Epidermal melanocyte (primary cell): ENCODE results near the gene EXOC4.
"Not testable (repeated sequence)": the region's sequence is repeated elsewhere in the genome, so short reads cannot be mapped to it uniquely, and the experiment has no call there.

Source experiments
- DNase-seq: peaks from one replicate; pipeline ENCODE4 v3.0.0; 2011; ENCODE audit warnings: low spot score; ENCODE audit not compliant: insufficient read length

EXOC4 gene

DNA sequence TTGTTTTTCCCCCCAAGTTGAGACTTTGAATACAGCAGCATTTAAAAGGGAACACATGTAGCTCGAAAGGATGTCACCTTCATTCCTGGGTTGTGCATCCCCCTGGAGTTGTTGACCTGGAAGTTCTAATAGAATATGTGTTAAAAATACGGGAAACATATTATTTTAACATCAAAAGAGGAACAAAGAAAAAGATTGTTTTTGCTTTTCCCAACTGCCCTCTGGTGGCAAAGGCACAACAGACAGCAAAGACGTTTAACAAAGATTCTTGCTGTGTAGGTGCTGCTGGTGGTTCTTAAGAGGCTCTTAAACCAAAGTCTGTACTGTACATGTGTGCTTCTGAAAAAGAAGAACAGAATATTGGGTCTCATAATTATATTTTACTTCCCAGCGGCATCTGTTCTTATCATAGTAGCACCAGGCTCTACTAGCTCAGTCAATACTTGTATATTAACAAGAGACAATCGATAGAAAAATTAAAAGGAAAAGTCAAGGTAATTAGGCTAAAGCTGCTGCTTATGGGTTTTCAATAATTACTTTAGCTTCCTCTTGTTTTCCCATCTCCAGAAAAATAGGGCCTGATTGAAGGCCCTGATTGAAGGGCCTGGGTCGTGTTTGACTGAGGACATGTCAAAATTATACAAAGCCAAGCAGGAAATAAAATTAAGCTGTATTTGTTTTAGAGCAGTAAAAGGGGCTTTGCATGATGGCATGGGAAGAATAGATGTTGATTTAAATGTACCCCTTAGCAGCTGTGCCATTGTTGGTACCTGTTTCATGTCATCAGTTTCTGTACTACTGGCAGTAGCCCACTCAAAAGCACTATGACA lies 490.0 kb downstream of the EXOC4 start:
- no peak for DNase-seq

DNA sequence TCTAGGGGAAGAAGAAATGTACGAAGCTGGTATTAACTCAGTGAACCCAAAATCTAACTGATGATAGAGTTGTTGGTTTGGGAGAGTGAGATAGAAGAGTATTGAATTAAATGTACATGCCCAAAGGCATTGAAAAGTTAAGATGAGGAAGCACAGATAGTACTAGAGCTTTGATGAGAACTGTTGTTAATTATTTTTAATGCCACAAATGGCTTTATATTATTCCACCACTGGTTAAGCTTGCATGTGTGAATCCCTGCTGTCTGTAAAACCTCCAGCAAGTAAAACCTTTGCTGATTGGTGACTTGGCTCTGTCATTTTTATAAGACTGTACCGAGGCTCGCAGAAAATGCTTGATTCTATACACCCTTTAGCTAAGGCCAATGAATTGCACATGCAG lies 491.6 kb downstream of the EXOC4 start:
- no peak for DNase-seq

DNA sequence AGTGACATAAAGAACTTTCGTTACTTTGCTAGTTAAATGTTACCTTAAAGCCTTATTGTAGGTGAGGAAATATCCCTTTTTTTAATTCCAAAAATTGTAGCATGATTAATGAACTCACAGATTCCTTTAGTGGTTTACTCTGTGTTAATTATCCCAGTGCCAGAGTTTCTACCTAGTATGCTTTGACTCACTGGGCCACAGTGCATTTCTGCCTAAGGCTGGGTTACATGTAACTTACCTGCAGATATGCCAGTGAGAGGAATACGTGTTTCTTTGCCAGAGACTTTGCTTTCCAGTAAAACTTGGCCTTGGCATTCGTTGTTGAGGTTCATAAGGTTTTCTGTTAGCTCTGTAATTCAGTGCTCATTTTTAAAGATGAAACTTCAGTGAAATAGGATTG lies 493.4 kb downstream of the EXOC4 start:
- no peak for DNase-seq

DNA sequence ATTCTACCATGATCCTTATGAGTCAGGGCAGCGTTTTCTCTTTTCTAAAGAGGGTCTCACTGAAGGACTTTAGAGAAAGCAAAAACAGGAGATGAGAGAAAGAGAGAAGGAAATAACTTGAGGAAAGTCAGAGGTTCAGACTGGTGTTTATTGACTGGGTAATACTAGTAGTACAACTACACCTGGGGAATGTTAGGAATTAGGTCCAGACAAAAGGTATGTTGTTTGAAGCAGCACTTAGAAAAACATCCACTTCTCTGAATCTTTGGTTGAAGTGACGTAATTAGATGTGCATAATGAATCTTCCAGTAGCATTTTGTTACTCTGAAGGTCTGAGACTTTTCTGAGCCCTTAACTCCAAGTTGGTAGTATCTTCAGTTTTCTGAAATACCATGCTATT lies 494.0 kb downstream of the EXOC4 start:
- no peak for DNase-seq

DNA sequence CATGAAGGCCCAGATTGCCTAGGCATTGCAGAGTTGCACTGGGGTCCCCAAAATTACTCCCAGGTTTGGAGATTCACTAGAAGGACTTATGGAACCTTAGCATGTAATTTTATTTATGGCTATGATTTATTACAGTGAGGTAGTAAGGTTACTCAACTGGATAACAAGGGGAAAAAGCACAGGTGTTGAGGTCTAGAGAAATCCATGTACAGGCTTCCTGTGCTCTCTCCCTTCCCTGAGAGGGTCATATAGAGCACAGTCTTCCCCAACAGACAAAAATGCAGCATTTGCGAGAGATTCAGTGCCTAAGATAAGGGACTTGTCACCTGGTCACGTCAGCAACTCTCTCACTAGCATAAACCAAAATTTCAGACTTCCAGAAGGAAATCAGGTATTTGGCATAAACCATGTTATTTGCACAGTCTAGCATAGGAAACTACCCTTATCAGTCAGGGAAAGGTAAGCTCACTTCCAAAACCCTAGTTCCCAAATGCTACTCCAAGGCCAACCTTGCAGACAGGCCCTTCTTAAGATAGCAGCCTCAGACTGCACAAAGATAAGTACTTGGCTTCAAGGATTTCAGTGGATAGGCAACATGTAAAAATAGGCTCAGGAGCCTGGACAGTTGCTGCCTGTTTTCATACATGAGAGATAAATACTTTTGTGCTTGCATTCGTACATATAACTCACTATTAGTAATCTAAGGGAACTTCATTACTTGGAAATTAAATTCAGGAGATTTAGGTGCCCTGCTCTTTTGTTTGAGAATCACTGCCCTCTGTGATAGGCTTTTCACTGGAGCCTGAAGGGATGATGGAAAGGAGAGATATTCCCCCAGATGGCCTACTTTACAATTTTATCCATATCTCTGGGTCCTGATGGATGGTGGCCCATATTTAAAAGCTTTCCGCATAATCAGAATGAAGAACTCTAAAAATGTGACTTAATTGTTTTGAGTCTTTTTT lies 495.8 kb downstream of the EXOC4 start:
- no peak for DNase-seq

DNA sequence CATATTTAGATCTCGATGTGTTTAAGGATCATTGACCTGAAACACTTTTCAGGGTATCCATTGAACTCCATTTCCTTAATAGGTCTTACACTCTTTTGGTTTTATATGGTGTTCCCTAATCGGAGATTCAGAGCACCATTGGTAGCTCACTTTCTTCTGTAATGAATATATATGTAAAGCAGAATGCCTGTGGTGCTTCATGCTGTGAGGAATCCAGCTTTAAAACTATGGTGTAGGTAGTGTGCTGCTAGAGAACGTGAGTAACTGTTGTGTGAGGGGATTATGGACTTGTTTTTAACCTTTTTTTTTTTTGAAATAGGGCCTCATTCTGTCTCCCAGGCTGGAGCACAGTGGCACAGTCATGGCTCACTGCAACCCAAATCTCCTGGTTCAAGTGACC lies 497.4 kb downstream of the EXOC4 start:
- no peak for DNase-seq

DNA sequence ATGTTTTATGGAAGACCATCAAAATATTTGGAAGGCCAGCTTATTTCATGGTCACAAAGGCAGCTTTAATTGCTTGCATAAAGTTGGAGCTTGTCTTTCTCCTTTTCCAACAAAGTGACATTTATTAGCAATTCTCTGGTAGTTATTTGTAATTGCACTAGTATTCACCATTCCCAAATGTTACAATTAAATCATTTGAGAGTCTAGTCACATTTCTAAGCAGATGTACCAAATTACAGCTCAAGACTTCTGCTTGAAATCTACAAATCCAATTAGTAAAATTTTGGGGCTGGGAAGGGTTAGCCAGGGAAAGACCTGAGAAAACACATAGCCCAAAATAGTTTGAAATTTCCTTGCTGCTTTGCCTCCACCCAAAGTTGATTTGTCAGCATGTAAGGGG lies 498.2 kb downstream of the EXOC4 start:
- DNase-seq: no peak

DNA sequence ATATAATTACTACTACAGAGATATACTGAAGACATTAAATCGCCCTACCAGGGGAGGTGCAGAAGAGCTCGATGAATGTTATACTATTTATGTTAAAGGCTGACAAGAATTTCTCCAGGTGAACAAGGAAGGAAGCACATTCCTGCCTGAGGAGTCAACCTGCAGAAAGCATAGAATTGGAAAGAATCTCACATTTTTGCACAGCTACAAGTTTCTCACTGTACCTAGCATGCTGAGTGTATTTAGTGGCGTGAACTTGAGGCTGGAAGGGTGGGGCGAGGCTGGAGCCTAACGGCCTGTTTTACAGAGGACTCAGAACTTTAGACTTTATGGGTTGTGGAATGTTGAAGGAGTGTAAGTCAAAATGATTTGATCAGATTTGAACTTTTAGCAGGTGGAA lies 500.6 kb downstream of the EXOC4 start:
- DNase-seq: no peak

DNA sequence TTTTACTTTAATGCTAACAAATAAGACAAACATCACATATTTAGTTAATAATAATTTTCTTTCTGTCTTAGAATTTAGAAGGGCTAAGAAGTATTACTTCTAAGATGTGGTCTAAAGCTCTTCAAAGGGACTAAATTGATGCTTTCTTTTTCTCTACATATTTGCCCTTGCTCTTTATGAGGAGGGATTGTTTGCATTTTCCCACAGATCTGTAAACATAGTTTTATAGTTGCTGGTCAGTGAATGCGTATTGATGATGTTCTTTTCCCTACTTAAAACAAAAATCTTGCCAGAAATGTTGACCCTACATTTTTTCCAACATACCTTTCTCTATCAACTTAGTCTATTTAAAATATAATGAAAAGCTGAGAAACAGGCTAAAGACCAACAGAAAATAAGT lies 501.8 kb downstream of the EXOC4 start:
- DNase-seq: no peak

DNA sequence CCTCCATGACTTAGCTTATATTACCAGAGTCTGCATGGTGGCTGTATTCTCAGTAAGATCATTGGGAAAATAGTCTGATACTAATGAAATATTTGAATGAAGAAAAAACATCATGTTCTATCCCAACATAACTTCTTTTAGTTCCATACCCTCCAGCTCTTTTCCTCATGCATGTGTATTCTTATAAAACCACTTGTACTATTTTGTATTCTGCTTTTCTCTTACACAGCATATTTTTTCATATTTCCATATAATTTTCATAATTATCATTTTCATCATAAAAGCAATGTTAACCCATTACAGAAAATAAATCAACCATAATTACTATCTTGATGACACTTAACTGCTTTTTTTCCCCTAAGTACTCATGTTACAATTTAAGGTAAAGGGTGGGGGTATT lies 503.0 kb downstream of the EXOC4 start:
- no peak for DNase-seq

DNA sequence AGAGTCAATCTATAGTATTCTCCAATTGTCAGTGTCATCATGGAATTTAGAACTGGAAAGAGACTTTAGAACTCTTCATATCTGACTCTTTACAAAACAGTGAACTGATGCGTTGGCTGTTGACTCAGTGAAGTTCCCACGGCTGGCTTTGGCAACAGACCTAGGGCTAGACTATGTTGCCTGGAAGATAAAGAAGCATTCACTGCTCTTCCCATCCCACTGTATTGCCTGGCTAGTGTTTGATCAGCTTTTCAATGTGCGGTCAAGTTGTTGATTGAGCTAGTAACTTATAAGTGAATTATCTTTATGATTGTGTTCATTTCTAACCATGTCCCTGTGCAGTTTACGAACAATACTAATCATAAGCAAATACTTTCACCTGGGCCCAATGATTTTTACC lies 508.6 kb downstream of the EXOC4 start:
- no peak for DNase-seq

DNA sequence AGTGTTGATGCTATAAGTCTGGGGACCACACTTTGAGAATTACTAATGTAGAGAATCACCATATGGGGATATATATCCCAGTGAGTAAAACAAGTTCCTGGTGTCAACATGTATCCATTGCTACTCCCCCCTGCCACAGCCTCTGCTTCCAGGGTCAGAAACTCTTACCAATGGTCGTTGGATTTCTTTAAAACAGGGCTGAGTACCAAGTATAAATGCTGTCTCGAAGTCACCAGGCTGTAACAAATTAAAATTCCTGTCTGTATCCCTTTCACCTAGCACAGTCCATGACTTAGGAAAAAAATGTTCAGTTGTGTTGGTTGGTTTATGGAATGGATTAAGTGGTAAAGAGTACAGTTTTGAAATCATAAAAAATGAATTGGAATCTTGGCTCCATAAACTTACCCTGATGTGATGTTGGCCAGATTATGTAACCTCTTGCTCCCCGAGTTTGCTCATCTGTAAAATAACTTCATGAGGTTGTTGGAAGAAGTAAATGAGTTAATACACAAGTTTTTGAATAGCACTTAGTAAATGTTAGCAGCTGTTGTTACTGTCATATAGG lies 510.3 kb downstream of the EXOC4 start:
- DNase-seq: no peak

DNA sequence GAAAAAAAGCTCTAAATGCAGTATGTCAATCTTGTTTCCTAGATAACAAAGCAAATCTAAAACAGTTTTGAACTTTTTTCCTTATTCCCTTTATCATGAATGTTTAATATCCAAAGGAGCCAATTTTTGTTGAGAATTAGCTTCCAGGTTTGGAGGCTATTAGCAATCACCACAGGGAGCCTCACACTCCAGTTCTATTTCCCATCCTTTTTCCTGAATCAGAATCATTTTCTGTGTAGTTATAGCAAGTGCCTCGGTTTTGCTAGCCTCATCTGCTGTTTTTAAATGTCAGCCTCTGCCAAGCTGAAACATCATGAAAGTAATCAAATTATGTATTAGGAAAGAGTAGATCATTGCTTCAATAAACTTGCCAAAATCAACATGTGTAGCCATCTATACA lies 516.8 kb downstream of the EXOC4 start:
- DNase-seq: no peak

DNA sequence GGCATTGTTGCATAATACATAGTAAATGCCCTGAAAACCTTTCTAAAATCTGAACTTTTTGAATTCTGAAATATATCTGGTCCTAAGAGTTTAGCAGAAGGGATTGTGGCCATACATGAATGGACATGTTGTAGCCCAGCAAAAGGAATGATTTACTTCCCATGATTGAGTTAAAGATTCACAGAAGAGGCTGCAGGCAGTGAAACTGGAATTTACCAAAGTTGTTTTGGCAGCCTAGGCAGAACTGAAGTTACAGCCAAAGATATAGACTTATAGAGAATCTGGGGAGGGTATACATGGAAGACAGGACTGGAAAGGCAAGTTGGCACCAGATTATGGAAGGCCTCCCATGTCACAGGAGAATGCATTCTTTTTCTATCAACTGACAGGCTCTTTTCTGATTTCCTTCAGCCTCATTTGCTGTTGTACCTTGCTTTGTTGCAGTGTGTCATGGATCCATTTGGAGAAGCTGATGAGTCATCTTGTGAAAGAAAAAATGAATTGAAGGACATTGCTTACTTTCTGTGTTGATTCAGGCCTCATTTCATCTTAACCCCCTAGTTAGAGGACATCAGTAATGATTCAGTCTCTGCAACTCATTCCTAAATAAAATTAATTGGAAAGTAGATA lies 518.1 kb downstream of the EXOC4 start:
- DNase-seq: no peak

DNA sequence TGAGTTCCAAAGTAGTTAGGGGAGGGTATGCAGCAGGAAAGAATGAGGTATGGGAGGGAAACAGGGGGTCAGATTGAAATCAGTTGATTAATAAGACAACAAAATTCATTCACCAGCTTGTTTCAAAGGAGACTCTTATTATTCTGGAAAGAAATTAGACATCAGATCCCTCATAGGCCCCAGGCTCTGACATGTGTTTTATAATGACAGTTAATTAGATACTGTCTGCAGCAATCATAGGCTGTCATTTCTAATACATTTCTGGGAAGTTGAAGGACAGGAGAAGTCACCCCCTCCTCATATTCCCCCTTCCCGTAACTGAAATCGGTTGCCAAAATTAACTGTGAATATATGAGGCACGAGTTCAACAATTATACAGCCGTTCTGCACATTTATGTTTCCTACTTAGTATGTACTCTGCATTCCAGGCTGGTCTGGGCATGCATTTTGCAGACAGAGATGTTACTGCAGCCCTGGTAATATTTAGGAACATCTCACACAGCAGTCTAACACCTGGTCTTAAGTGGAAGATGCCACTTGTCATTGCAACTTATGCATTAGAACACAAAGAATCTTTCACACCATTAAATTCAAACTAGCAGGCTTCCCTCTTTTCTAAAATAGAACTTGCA lies 519.0 kb downstream of the EXOC4 start:
- no peak for DNase-seq

DNA sequence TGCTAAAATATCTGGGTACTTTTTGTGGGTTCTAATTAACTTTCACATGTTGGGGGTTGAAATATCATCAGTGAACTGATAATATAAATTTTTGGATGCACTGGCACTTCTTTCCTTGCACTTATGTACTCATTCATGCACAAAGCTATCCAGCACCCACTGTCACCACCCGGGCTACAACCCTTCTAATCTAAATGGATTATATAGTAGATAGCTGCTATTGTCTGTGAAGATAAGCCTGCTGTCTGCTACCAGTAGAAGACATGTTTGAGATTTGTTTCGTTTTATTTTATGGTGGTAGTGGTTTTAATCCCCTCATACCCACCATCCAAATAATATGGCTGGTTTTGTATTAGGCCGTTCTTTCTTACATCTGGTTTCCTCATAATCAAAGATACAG lies 520.7 kb downstream of the EXOC4 start:
- no peak for DNase-seq

DNA sequence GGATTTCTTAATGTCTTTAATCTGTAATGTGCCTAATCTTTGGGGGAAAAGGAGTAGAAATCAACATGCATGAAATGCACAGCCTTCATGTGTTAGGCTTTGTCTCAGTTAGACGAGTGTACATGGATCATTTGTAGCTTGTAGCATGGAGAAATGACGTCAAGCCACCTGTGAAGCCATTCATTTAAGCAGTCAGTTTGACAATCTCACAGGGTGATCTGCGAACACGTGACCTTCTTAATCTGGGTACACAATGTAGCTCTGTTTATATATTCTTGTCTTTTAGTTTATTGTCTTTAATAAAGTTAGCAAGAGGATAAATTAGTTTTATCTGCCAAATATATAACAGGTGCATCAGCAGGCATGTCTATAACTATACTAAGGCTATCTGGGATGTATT lies 522.3 kb downstream of the EXOC4 start:
- DNase-seq: no peak

DNA sequence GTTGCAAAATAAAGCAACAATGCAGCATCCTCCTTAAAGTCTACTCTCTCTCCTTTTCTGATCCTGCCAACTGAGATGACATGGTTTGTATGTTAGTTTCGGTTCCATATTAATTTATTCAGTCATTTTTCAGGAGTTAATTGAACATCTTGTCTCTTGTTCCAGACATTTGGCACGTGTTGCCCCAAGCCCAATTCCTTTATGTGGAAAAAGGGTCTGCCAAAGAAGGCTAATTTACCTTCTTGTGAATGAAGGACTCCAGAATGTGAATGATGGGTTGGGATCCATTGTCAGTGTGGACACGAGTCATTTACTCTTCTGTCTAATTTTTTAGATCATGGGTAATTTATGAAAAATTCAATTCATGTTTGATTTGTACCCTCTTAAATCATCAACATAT lies 523.4 kb downstream of the EXOC4 start:
- DNase-seq: no peak

DNA sequence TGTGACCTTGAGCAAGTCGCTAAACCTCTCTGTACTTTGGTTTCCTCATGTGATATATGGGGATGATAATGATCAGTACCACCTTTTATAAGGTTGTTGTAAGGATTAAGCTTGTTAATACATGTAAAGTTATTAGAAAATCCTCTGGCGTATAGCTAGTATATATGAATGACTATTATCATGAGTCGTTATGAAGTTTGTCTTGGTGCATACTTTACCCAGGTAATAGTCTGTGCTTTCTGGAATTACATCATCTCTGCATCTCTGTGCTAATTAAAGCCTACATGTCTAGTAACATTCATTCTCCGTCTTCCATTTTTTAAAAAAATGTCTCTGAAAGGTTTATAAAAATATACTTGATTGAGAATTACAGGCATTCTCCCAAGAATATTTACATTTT lies 524.8 kb downstream of the EXOC4 start:
- no peak for DNase-seq

DNA sequence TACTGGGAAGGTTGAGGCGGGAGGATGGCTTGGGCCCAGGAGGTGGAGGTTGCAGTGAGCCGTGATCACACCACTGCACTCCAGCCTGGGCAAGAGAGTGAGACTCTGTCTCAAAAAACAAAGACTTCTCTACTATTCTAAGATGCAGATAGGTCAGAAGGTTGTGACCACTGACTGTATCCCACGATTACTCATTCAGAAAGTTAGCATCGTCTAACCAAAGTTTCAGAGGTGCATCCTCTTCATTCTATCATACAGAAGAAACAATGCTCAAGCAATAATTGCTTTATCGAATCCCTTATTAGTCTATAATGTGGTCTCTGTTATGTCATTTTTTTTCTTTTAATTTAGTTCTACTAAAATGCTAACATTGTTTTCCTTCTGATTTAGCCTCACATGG lies 525.6 kb downstream of the EXOC4 start:
- DNase-seq: no peak

DNA sequence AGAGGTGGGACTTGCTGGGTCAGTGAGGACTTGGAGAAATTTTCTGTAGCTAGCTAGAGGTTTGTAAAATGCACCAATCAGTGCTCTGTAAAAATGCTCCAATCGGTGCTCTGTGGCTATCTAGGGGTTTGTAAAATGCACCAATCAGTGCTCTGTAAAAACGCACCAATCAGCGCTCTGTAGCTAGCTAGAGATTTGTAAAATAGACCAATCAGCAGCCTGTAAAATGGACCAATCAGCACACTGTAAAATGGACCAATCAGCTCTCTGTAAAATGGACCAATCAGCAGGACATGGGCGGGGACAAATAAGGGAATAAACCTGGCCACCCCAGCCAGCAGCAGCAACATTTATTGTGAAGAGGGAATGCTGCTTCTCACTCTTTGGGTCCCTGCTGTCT lies 526.7 kb downstream of the EXOC4 start:
- DNase-seq: not testable (repeated sequence)
